ENCODE results near the gene BRD7.

GRCh38 chr16:50280932-50281331 is 87.9 kb downstream of the BRD7 start:
- TF ChIP-seq CTCF (IDR thresholded peaks at IDR 0.05 in 8 of 11, conservative IDR thresholded peaks at IDR 0.05 in 3 of 11) (no peak), POLR2AphosphoS5 (IDR thresholded peaks at IDR 0.05) (no peak)
